ENCODE results near the gene CUX1.

Gene CUX1

DNA sequence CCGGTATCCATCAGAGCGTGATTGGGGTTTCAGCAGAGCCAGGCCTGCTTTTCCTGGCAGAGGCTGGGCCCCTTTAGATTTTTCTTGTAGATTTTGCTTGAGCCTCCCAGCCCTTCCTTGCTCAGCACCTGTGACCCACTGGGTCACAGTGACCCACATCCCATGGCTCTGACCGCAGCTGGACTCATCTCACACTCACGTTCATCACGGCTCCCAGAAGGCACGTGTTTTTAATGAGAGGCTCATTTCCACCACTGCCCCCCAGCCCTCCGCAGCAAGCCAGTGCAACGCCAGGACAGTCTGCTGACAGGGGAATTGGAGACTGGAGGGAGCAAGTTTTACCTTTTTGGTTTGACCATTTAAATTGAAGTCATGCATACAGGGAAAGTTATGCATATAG lies 155.7 kb downstream of the CUX1 start:
- H3K27ac ChIP-seq (ENCODE audit: poor library complexity, severe bottlenecking): no peak overlapping the region
- no peaks in the 10 kb centered on the region for H3K27me3 ChIP-seq (ENCODE audit: insufficient read depth, poor library complexity, severe bottlenecking)
- TF ChIP-seq CTCF (IDR thresholded peaks at IDR 0.05; ENCODE audit: poor library complexity, severe bottlenecking): no peak
- peaks cover 4% of the 10 kb centered on the region for H3K4me1 ChIP-seq (ENCODE audit: insufficient read depth, poor library complexity, severe bottlenecking)
- no peaks in the 10 kb centered on the region for H3K36me3 ChIP-seq (ENCODE audit: low read depth)
- H3K9me3 ChIP-seq (ENCODE audit: severe bottlenecking): no peaks in the 10 kb centered on the region
- ATAC-seq (ENCODE audit: low read depth): no peak
- no peak for DNase-seq (ENCODE audit: low spot score)
- no peak overlapping the region for H3K4me3 ChIP-seq (ENCODE audit: severe bottlenecking)

GRCh38 chr7:101974393-101974792 lies 157.0 kb downstream of the CUX1 start:
- DNase-seq (ENCODE audit: low spot score) (no peak), ATAC-seq (ENCODE audit: low read depth) (no peak)
- no peaks in the 10 kb centered on the region for H3K36me3 ChIP-seq (ENCODE audit: low read depth)
- no peaks in the 10 kb centered on the region for H3K27me3 ChIP-seq (ENCODE audit: insufficient read depth, poor library complexity, severe bottlenecking)
- H3K4me1 ChIP-seq (ENCODE audit: insufficient read depth, poor library complexity, severe bottlenecking): peaks cover 4% of the 10 kb centered on the region
- H3K9me3 ChIP-seq (ENCODE audit: severe bottlenecking): no peaks in the 10 kb centered on the region
- no peak for TF ChIP-seq CTCF (IDR thresholded peaks at IDR 0.05; ENCODE audit: poor library complexity, severe bottlenecking)
- H3K27ac ChIP-seq (ENCODE audit: poor library complexity, severe bottlenecking): no peak overlapping the region
- no peak overlapping the region for H3K4me3 ChIP-seq (ENCODE audit: severe bottlenecking)

DNA sequence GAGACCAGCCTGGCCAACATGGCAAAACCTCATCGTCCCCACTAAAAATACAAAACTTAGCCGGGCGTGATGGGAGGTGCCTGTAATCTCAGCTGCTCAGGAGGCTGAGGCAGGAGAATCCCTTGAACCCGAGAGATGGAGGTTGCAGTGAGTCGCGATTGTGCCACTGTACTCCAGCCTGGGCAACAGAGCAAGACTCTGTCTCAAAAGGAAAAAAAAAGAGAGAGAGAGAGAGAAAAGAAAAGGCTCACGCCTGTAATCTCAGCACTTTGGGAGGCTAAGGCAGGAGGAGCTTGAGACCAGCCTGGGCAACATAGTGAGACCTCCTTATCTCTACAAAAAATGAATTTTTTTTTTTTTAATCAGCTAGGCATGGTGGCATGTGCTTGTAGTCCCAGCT lies 157.6 kb downstream of the CUX1 start:
- no peak overlapping the region for H3K4me3 ChIP-seq (ENCODE audit: severe bottlenecking)
- H3K9me3 ChIP-seq (ENCODE audit: severe bottlenecking): no peaks in the 10 kb centered on the region
- TF ChIP-seq CTCF (IDR thresholded peaks at IDR 0.05; ENCODE audit: poor library complexity, severe bottlenecking): no peak
- no peak for DNase-seq (ENCODE audit: low spot score)
- no peaks in the 10 kb centered on the region for H3K27me3 ChIP-seq (ENCODE audit: insufficient read depth, poor library complexity, severe bottlenecking)
- no peak for ATAC-seq (ENCODE audit: low read depth)
- H3K27ac ChIP-seq (ENCODE audit: poor library complexity, severe bottlenecking): no peak overlapping the region
- no peaks in the 10 kb centered on the region for H3K36me3 ChIP-seq (ENCODE audit: low read depth)
- H3K4me1 ChIP-seq (ENCODE audit: insufficient read depth, poor library complexity, severe bottlenecking): peaks cover 4% of the 10 kb centered on the region

DNA sequence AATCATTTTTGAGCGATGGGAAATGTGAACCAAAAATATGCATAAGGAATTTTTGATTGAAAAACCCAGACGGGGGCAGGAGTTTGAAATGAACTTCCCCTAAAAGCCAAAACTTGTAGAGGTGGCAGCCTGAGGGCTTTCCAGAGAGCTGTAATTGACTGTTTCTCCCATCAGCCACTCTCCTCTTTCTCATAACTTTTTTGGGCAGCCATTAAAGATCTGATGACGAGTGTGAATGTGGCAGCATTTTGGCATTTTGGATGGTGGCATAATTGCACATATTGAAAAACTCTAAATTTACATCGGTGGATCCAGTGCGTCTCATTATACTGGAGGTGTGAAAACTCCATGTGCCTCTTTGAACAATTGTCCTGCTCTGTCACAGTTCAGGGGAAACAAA lies 159.0 kb downstream of the CUX1 start:
- no peak overlapping the region for H3K4me3 ChIP-seq (ENCODE audit: severe bottlenecking)
- no peak for ATAC-seq (ENCODE audit: low read depth)
- no peak for TF ChIP-seq CTCF (IDR thresholded peaks at IDR 0.05; ENCODE audit: poor library complexity, severe bottlenecking)

GRCh38 chr7:101977249-101977648 lies 159.8 kb downstream of the CUX1 start:
- DNase-seq (ENCODE audit: low spot score): no peak
- H3K4me1 ChIP-seq (ENCODE audit: insufficient read depth, poor library complexity, severe bottlenecking): peaks cover 10% of the 10 kb centered on the region
- H3K4me3 ChIP-seq (ENCODE audit: severe bottlenecking): no peak overlapping the region
- H3K27me3 ChIP-seq (ENCODE audit: insufficient read depth, poor library complexity, severe bottlenecking): no peaks in the 10 kb centered on the region
- no peak overlapping the region for H3K27ac ChIP-seq (ENCODE audit: poor library complexity, severe bottlenecking)
- no peaks in the 10 kb centered on the region for H3K9me3 ChIP-seq (ENCODE audit: severe bottlenecking)
- no peak for TF ChIP-seq CTCF (IDR thresholded peaks at IDR 0.05; ENCODE audit: poor library complexity, severe bottlenecking)
- ATAC-seq (ENCODE audit: low read depth): no peak
- no peaks in the 10 kb centered on the region for H3K36me3 ChIP-seq (ENCODE audit: low read depth)

More for the DNA sequence above, 159.0 kb downstream of the CUX1 start:
- Histone ChIP-seq H3K27me3 (ENCODE audit: insufficient read depth, poor library complexity, severe bottlenecking) (no peaks in the 10 kb centered on the region), H3K27ac (ENCODE audit: poor library complexity, severe bottlenecking) (no peak overlapping the region), H3K4me1 (ENCODE audit: insufficient read depth, poor library complexity, severe bottlenecking) (peaks cover 4% of the 10 kb centered on the region), H3K36me3 (ENCODE audit: low read depth) (no peaks in the 10 kb centered on the region), H3K9me3 (ENCODE audit: severe bottlenecking) (no peaks in the 10 kb centered on the region)
- DNase-seq (ENCODE audit: low spot score): no peak

Data from RWPE2 (cell line).